NCI-H748 (cell line): ENCODE results near the gene CLCNKB.
"Not testable (repeated sequence)": the region's sequence is repeated elsewhere in the genome, so short reads cannot be mapped to it uniquely, and the experiment has no call there.

Experiments used
- DNase-seq: peaks from one replicate; lab custom pipeline; 2025; ENCODE audit not compliant: unreplicated experiment; lab: John Stamatoyannopoulos, UW

The CLCNKB gene

GRCh38 chr1:16056521-16056912 is 12.9 kb downstream of the CLCNKB start:
- DNase-seq = not testable (repeated sequence)

GRCh38 chr1:16057314-16057915 is 13.8 kb downstream of the CLCNKB start:
- not testable (repeated sequence) for DNase-seq

- DNase-seq = not testable (repeated sequence)
Measured at GRCh38 chr1:16058394-16059120, 15.0 kb downstream of the CLCNKB start.

DNA sequence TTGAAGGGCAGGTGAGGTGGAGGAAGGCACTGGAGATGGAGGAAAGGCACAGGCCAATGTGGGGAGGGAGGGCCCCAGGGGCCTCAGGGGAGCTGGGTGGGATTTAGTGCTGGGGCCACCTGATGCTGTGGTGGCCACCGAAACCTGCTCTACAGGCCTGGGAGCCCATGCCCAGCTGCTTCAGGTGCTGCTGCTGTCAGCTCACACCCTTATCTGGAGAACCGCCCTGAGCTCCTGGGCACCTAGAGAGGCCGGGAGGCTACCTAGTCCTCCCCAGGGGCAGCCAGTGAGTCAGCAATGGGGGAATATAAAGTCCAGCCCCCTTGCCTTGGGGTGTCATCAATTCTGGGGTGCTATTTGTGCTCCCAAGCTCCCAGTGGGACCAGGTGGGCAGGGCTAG is 17.7 kb downstream of the CLCNKB start:
- DNase-seq = no peak

DNA sequence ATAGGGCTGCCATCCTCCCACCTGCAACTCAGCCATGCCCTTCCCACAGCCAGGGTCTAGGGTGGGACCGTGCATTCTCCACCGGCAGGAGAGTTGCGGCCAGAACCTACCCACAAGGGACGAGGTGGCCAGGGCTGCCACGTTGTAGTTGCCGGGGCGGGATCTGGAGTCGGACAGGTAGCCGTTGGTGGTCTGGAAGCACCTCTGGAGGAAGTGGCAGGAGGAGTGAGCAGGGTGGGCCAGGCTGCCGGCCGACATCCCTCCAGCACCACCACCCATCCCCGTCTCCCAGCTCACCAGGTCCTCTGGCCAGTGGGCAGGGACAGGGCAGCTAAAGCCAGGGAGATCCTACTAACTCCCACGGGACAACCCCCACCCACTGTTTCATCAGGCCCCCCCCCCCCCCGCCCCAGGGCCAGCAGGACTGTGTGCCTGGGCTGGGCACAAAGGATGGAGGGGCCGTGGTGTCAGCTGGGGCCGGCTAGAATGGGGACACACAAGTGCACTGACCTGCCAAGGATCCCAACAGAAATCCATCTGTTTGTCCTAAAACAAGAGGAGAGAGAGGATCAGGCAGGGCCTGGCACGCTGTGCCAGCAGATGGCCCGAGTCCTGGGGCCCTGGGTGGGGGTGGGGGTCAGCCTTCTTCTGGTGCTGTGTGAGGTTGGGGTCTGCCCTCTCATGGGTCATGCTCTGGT is 18.6 kb downstream of the CLCNKB start:
- DNase-seq = not testable (repeated sequence)

- not testable (repeated sequence) for DNase-seq
Measured at GRCh38 chr1:16062687-16063075, 19.1 kb downstream of the CLCNKB start.

DNA sequence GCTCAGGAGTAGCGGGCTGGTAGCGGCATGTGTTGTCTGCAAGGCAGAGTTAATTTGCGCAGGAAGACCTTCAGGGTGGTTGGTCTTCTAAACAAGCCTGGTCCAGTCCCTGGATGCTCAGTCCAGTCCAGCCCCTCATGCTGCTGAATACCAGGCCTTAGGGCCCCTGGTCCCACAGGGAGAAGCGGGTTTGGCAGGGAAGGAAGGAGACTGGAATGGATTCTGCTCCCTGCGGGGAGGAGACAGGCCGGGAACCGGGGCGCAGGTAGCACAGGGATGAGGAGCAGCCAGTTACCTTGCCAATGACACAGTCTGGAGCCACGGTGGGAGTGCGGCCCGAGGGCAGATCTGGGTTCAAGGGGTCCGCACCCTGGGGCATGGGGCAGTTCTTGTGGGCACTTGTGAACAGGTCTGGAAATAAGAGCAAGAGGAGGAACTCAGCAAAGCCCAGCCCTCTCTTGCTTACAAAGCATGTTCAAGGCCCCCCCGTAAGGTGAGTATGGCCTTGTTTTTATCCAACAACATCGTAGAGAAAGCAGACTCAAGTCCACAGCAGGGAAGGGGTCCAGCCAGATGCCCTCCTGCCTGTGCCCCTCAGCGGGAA is 19.7 kb downstream of the CLCNKB start:
- no peak for DNase-seq

GRCh38 chr1:16063921-16064320 is 20.3 kb downstream of the CLCNKB start:
- no peak for DNase-seq

DNA sequence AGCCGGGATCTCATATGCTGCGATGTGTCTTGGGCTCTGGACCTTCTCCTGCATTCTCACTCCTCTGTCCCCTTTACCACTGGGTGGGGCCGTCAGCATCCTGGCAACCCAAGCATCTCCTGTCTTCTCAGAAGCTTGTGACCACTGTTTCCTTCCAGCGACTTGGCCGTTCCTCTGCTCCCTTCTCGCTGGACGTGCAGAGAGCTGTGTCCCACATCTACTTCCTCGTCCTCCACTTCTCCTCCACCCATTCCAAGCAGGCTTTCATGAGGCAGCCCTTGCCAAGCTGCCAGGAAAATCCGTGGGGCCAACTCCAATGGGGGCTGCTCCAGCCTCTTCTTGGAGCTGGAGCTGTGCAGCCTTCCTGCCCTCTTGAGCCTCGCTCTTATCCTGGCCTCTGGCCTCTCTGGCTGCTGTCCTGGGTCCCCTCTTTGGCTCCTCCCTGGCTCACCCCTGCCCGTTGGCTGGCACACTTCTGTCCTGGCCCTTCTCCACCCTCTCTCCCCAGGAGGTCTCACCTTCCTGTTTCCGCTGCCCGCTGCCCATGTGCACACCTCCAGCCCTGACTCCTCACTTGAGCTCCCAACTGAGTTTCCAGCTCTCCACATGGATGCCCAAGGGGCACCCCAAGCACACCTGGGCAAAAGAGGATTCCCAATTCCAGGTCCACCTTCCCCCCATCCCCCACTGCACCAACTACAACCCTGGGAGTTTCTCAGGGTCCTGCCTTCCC is 21.1 kb downstream of the CLCNKB start:
- DNase-seq = no peak

GRCh38 chr1:16065269-16065576 is 21.6 kb downstream of the CLCNKB start:
- no peak for DNase-seq

DNA sequence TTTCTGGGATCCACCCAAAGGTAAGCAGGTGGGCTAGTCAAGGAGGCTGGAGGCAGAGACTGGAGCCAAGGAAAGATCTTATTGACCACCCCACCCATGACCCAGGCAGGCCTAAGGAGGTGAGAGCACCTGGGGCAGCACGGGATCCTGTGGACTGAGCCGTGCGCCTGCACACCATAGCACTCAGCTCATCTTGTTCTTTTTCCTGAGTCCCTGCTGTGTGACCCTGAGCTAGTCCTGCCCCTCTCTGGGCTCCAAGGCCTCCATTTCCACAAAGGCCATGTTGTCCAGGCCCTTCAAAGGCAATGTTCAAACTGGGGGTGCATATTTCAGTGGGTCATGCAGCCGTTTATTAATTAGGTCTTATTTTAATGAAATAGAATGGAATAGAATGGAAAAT is 22.7 kb downstream of the CLCNKB start:
- no peak for DNase-seq

DNA sequence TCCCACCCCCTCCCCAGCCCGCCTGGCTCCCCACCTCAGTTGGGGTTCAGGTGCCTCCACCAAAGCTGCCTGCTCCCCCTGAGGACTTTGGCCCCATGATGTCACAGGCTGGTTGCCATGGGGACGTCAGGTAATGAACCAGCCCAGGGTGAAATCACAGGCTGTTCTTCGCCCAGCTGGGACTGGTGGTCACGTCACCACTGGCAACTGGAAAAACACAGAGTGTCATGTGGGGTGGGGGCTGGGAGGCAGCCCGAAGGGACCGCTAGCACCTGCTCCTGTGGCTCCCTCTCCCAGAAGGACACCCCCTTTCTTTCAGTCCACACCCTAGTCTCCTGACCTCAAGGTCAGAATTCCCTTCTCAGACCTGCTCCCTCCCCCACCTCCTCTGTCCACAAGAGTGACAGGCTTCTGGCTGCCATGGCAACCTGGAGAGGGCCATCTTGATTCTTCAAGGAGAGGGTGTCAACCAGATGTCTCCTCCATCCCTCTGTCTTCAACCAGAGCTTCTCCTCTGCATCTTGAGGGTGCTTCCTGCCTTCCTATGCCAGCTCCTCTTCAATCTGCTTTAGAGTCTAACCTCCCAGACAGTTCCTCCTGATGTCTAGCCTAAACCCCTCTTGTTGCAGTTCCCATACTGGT is 23.7 kb downstream of the CLCNKB start:
- DNase-seq = peak; percentile 39

DNA sequence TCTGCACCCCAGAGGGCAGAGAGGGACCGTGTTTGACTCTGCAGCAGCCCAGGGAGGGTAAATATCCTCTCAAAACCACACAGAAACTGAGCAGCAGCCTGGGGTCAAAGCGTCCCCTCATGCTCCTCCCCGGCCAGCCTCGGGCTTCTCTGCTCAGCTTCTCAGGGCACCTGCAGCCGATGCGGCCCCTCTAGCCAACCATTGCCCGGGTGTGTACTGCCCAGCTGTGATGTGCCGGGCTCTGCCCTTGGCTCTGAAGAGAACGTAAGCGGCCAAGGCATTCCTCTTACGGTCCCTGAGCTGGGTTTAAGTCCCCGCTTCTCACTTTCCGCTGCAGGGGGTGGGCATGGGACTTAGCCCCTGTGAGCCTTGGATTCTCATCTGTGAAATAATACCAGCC is 24.4 kb downstream of the CLCNKB start:
- DNase-seq = no peak

DNA sequence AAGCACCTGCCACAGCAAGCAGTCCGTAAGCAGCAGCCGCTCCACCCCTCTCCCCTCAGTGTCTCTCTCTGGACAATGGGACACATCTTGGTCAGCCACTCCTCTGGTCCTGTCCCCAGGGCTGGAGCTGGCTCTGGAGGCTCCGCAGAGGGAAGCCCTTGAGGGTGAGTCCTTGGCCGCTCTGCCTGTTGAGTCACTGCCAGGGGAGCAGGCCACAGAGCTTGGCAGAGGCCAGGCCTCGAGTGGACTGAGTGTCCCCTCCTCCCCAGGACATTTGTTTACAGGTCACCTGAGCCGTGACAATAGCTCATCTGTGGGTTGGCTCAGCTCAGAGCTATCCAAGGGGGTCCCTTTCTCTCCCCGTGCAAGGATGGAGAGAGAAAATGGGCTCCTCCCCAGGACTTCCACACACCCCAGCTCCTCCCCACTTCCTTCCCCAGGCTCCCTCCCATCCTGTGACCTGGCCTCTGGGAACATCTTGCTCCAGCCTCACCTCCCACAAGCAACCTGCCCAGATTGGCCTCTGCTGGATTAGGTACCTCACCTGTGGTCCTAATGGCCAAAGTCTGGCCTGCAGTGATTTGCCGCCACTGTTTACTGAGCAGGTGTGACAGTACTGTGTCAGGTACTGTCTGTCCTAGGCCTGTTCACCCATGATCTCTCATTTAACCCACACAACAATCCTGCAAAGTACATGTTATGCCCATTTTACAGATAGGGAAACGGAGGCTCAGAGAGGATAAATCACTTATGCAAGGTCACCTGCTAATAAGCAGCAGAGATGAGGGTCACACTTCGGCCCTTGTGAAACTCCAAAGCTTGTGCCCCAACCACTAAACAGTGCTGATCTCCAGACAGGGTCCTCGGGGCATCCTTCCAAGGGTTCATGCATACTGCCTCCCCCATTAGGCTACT is 25.0 kb downstream of the CLCNKB start:
- DNase-seq = no peak

GRCh38 chr1:16070640-16071355 is 27.2 kb downstream of the CLCNKB start:
- DNase-seq = no peak

- no peak for DNase-seq
Measured at GRCh38 chr1:16071614-16072013, 28.0 kb downstream of the CLCNKB start.

- DNase-seq = no peak
Measured at GRCh38 chr1:16072095-16072494, 28.5 kb downstream of the CLCNKB start.

- peak; percentile 40 for DNase-seq
Measured at GRCh38 chr1:16072616-16073484, 29.3 kb downstream of the CLCNKB start.
